HG02623 (cell line): Measurements from ENCODE around the gene ARSA.

Experiments used
- ATAC-seq: cut with Tn5 transposase; IDR thresholded peaks from one replicate; pipeline ENCODE4 v1.9.1; 2021; ENCODE audit warnings: moderate library complexity; ENCODE audit not compliant: unreplicated experiment

The ARSA gene

GRCh38 chr22:50582493-50583293, 45.3 kb downstream of the ARSA start, which contains the start of gene CHKB:
TSS of gene CHKB (minus strand) at chr22:50582849. CDS start at chr22:50582781, 68 bp downstream.
- ATAC-seq = peak; percentile 87

GRCh38 chr22:50581950-50582492, 45.9 kb downstream of the ARSA start:
- no peak for ATAC-seq

DNA sequence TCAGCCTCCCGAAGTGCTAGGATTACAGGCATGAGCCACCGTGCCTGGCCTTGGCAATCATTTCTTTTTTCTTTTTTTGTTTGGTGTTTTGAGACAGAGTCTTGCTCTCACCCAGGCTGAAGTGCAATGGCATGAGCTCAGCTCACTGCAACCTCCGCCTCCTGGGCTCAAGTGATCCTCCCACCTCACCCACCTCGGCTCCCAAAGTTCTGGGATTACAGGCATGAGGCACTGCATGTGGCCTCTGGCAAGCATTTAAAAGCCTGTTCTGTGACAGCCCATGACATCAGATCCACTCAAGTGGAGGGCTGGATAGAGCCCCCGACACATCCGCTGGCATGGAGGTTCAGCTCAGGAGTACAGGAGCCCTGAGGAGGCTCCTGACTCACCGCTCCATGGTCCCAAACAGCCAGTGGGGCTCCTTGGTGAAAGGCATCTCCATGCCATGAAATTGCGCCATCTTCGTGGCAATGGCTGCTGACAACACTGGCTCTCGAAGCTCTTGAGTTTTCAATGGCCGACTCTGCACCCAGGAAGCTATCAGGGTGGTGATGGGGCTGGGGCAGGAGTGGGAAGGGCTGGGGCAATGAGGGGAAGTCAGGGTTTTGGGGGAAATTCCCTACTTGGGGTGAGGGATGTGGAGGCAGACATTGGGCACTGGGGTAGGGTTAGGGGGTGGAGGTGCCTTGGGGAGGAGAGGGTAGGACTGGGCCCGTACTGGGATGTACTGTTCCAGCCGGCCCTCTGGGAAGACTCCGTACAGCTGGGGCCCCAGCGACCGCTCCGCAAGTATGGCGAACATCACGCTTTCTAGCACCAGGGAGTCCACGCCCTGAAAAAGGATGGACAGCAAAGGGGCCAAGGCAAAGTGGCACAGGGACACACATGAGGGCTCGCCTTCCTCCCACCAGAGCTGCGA, 46.7 kb downstream of the ARSA start:
- ATAC-seq = no peak

DNA sequence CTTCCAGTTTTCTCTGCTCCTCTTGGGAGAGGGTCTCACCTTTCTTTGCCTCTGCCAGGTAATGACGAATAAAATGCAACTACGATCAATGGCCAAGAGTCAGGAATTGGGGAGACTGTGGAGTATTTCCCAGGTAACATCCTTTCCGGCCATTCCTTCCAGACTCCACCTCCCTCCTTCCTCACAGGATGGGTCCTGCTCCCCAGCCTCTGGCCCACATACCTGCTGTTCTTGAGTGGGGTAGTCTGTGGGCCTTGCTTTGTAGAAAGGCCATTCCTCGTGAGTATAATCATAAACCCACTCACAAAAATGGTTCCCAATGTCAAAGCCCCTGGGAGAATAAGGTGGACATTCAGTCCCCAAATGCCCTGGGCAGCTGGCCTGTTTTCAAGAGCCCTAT, 48.2 kb downstream of the ARSA start:
- no peak for ATAC-seq

GRCh38 chr22:50578776-50579310, 49.1 kb downstream of the ARSA start:
- no peak for ATAC-seq

GRCh38 chr22:50577987-50578775, 49.8 kb downstream of the ARSA start, which contains the start of gene CPT1B:
TSS of gene CPT1B (minus strand) at chr22:50578427. CDS start at chr22:50577915, 512 bp downstream.
- no peak for ATAC-seq

DNA sequence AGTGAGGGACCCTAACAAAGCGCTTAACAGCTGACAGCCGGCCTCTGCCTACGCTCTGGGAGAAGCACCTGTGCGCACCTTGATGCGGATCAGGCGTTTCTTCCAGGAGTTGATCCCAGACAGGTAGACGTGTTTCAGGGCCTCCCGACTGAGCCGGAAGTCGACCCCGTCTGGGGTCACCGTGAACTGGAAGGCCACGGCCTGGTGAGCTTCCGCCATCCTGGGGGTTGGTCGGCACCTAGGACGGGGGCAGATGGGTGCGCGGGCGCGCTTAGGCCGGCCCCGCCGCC, 50.3 kb downstream of the ARSA start:
- no peak for ATAC-seq

DNA sequence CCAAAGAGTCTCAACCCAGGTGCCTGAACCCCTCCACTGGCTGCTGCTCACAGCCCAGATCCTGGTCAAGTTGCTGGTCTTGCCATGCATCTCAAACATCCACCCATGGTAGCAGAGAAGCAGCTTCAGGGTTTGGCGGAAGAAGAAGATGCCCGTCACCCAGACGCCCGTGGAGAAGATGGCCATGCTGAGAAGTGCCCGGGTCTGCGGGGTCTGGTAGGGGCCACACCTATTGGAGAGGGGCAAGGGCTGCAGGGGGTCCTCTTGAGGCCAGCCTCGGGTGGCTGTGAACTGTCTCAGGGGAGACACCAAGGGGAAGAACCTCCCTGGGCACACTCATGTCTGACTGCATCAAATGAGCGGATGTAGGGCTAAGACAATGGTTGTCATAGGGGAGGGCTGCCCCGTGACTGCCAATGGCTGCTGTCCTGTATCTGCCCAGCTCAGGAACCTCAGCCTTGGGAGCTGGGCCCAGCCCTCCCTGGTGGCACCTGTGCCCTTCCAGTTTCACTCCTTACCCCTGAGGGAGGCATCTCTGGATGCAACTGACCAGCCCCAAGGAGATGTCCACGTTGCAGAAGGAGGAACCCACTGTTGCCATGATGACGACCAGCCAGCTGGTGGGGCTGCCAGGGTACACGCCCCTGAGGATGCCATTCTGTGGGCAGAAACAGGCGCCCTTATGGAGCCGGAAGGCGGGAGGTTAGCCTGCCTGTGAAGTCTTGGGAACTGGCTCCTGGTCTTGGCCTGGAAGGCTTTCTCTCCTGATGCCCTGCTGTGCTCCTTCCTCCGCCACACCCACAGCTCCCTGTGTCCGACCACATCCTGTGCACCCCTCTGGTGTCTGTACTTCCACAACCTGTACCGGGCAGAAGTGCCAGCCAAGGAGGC, 50.9 kb downstream of the ARSA start:
- no peak for ATAC-seq

- ATAC-seq = no peak
Measured at GRCh38 chr22:50576070-50576469, 51.9 kb downstream of the ARSA start.

- no peak for ATAC-seq
Measured at GRCh38 chr22:50575426-50575941, 52.5 kb downstream of the ARSA start.
